Adrenal gland (tissue), 12 donors: ENCODE data around the gene TMEM109. TPM values are rescaled to one million over a fixed set of nuclear protein-coding genes. Genes with fewer than 3 reads are reported as not detected.

Experiments
- DNase-seq, 7 donors: peaks; one replicate each; pipeline ENCODE4 v3.0.0-alpha.2; 2019 to 2020
- H3K27ac ChIP-seq, 5 donors: fragments of 200-600 bp; sonication (generic) in 4 of 5; 1 replicate in 3 of 5; 2 replicates in 2 of 5; pipeline versions ENCODE4 v1.5.1 to v1.8.0; 2016 to 2020; ENCODE audit warnings: mild to moderate bottlenecking in 1 of 5
- H3K27me3 ChIP-seq: fragments of 200-600 bp; 2 replicates; pipeline ENCODE4 v1.8.0; 2021
- H3K36me3 ChIP-seq, 2 donors: fragments of 200-600 bp; replicated peaks in 1 of 2; 1 replicate in 1 of 2; 2 replicates in 1 of 2; pipeline versions ENCODE4 v1.5.1 to v1.8.0; 2018 to 2022
- H3K4me1 ChIP-seq, 2 donors: fragments of 200-600 bp; replicated peaks in 1 of 2; 1 replicate in 1 of 2; 2 replicates in 1 of 2; pipeline versions ENCODE4 v1.5.1 to v1.8.0; 2018 to 2021
- H3K4me3 ChIP-seq, 4 donors: fragments of 200-600 bp; sonication (generic) in 3 of 4; one replicate each; pipeline ENCODE4 v1.5.1; 2016 to 2018
- H3K9me3 ChIP-seq, 3 donors: fragments of 200-600 bp; sonication (generic) in 1 of 3; replicated peaks in 1 of 3; 1 replicate in 2 of 3; 2 replicates in 1 of 3; pipeline versions ENCODE4 v1.5.1 to v1.8.0; 2016 to 2021
- CTCF ChIP-seq, 6 experiments: fragments of 450-650 bp in 4 of 6; fragments of 200-600 bp in 2 of 6; sonication (generic) in 1 of 6; IDR thresholded peaks; 1 replicate in 5 of 6; 2 replicates in 1 of 6; pipeline versions ENCODE4 v1.5.1 to v1.8.0; 2016 to 2021; ENCODE audit warnings: antibody characterized with exemption in 6 of 6, mild to moderate bottlenecking in 2 of 6, moderate library complexity in 1 of 6
- POLR2A ChIP-seq, 2 donors: fragments of 450-650 bp; IDR thresholded peaks; one replicate each; pipeline ENCODE4 v1.6.1; 2017; ENCODE audit warnings: antibody characterized with exemption in 2 of 2, mild to moderate bottlenecking in 2 of 2, moderate library complexity in 1 of 2
- WGBS, 4 donors: extraction: QIAGEN DNeasy Blood & Tissue Kit in 2 of 4; methylation state at CpG; one replicate each; pipeline versions ENCODE4 v1.1.5 to v1.1.7; 2013 to 2017; 5-methylcytosine and 5-hydroxymethylcytosine counted together
- intact Hi-C, 2 donors: fragments of 100-400 bp; cut with DNase I; formaldehyde crosslinking; loops; one replicate each; pipeline versions ENCODE4 v1.14.1 to v1.15.0; 2022 to 2023
- polyA plus RNA-seq, 3 donors: library from polyadenylated mRNA; stranded (reverse); fragments of 200-250 nt in 2 of 3; fragments of 350-450 nt in 1 of 3; fragmentation: Illumina TruSeq in 1 of 3; extraction: RNeasy Lipid Tissue Mini Kit (QIAGEN cat#74804) in 1 of 3; gene quantifications; one replicate each; pipeline ENCODE4 v1.2.3, GENCODE V29; 2013 to 2014
- total RNA-seq, 9 donors: library from RNA; depleted of rRNA in 4 of 9; stranded (reverse); fragments of >200 nt in 4 of 9; fragments of 120-200 nt in 1 of 9; fragmentation: NEBNext Ultra II Directional in 1 of 9; extraction: Animal tissue kit (Norgen Biotek cat#: 25700) in 1 of 9; gene quantifications; one replicate each; pipeline versions ENCODE4 v1.1.0 to v1.2.4, GENCODE V29; 2013 to 2023
- donor health status: healthy with polysubstance abuse.
- donor health status: Bipolar disorder and iron deficiency.
- donor health status: DM: yes; HTN: yes; CAD: no.
- donor health status: DM: no; HTN: no; CAD: no.
- donor health status: DM: no; HTN: no; CAD: no.
- donor health status: DM: yes; HTN: yes; CAD: no.

The TMEM109 gene
- total and polyA plus RNA-seq, 12 donors, result 29.3 to 115 (median 84.8) TPM

GRCh38 chr11:60937811-60938210 is 23.9 kb downstream of the TMEM109 start:
- intact Hi-C loops, result no loop called here
- Histone ChIP-seq H3K27me3 (no peaks in the 10 kb centered on the region), H3K4me3 (no peak overlapping the region), H3K4me1 (no peaks in the 10 kb centered on the region), H3K27ac (peak overlapping the region in 1 of 5 donors; percentile 76), H3K9me3 (no peaks in the 10 kb centered on the region), H3K36me3 (peaks cover 0 to 7% of the 10 kb centered on the region in 2 donors)
- TF ChIP-seq CTCF (IDR thresholded peaks at IDR 0.05) (no peak), POLR2A (IDR thresholded peaks at IDR 0.05) (no peak)
- 83 to 90% (median 86%) methylated on average over 3 to 8 of the region's 8 CpGs for WGBS, 4 donors
- no peak for DNase-seq

GRCh38 chr11:60938500-60938899 is 24.5 kb downstream of the TMEM109 start:
- whole genome bisulfite sequencing, 4 donors, result 78 to 88% (median 85%) methylated on average over 9 of the region's 9 CpGs

GRCh38 chr11:60939301-60939700 is 25.3 kb downstream of the TMEM109 start:
- 90 to 97% (median 91%) methylated on average over 6 to 7 of the region's 7 CpGs for WGBS, 4 donors
- H3K4me1 ChIP-seq, result no peaks in the 10 kb centered on the region
- intact Hi-C loops, result no loop called here
- TF ChIP-seq CTCF (IDR thresholded peaks at IDR 0.05), result no peak
- TF ChIP-seq POLR2A (IDR thresholded peaks at IDR 0.05), result no peak
- H3K27me3 ChIP-seq, result no peaks in the 10 kb centered on the region
- no peak overlapping the region for H3K4me3 ChIP-seq
- peaks cover 0 to 7% of the 10 kb centered on the region in 2 donors for H3K36me3 ChIP-seq
- H3K27ac ChIP-seq, result no peak overlapping the region
- no peak for DNase-seq
- H3K9me3 ChIP-seq, result no peaks in the 10 kb centered on the region

More at GRCh38 chr11:60938500-60938899, 24.5 kb downstream of the TMEM109 start:
- TF ChIP-seq CTCF (IDR thresholded peaks at IDR 0.05), result no peak
- no peak for TF ChIP-seq POLR2A (IDR thresholded peaks at IDR 0.05)
- no peaks in the 10 kb centered on the region for H3K4me1 ChIP-seq
- intact Hi-C loops, result no loop called here
- H3K36me3 ChIP-seq, result peaks cover 0 to 7% of the 10 kb centered on the region in 2 donors
- H3K27me3 ChIP-seq, result no peaks in the 10 kb centered on the region
- DNase-seq, result no peak
- no peaks in the 10 kb centered on the region for H3K9me3 ChIP-seq
- H3K4me3 ChIP-seq, result no peak overlapping the region
- no peak overlapping the region for H3K27ac ChIP-seq

- DNase-seq, result no peak
- no peaks in the 10 kb centered on the region for H3K4me1 ChIP-seq
- H3K27ac ChIP-seq, result no peak overlapping the region
- no peak for TF ChIP-seq POLR2A (IDR thresholded peaks at IDR 0.05)
- TF ChIP-seq CTCF (IDR thresholded peaks at IDR 0.05), result no peak
- H3K27me3 ChIP-seq, result no peaks in the 10 kb centered on the region
- no peak overlapping the region for H3K4me3 ChIP-seq
- intact Hi-C loops, result no loop called here
- no peaks in the 10 kb centered on the region for H3K9me3 ChIP-seq
- H3K36me3 ChIP-seq, result peaks cover 0 to 7% of the 10 kb centered on the region in 2 donors
- 58 to 68% (median 63%) methylated on average over 2 of the region's 2 CpGs for WGBS, 4 donors
Observed at GRCh38 chr11:60939855-60940254, 25.9 kb downstream of the TMEM109 start.
